SU-DHL-6 (cell line): ENCODE data around the gene CHSY3.

Source experiments
- CTCF ChIP-seq: fragments of 200-600 bp; sonication (generic); IDR thresholded peaks from one replicate; pipeline ENCODE4 v1.5.1; 2017; ENCODE audit warnings: antibody characterized with exemption, mild to moderate bottlenecking, low read length, moderate library complexity; ENCODE audit not compliant: insufficient read depth, poor library complexity, severe bottlenecking
- EZH2phosphoT487 ChIP-seq: fragments of 200-600 bp; sonication (generic), shearing (Covaris generic); conservative IDR thresholded peaks from 2 replicates; pipeline ENCODE4 v1.6.1; 2018; ENCODE audit warnings: mild to moderate bottlenecking, antibody characterized with exemption, low read length, moderate library complexity, mixed read lengths

- TF ChIP-seq CTCF (no peak), EZH2phosphoT487 (no peak)
These were observed 33.8 kb downstream of the CHSY3 start for GRCh38 chr5:129938077-129938476.
